ENCODE data around the gene CYP11A1.

The CYP11A1 gene

DNA sequence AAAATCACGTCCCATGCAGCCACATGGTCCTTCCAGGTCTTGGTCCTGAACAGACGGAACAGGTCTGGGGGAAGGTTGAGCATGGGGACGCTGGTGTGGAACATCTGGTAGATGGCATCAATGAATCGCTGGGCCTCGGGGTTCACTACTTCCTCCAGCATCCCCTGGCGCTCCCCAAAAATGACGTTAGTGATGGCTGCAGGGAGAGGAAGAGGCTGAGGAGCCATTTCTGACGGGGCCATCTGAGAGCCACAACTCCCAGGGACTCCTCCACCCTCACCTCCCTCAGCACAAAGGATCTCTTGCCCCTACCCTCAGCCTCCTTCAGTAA lies 23.7 kb downstream of the CYP11A1 start:
- no peak for DNase-seq (ENCODE audit: low read depth)
- in situ Hi-C loops (cut with HindIII; ENCODE audit: low sequenced_read_pairs), result no loop called here
- TF ChIP-seq, protein P1, sequence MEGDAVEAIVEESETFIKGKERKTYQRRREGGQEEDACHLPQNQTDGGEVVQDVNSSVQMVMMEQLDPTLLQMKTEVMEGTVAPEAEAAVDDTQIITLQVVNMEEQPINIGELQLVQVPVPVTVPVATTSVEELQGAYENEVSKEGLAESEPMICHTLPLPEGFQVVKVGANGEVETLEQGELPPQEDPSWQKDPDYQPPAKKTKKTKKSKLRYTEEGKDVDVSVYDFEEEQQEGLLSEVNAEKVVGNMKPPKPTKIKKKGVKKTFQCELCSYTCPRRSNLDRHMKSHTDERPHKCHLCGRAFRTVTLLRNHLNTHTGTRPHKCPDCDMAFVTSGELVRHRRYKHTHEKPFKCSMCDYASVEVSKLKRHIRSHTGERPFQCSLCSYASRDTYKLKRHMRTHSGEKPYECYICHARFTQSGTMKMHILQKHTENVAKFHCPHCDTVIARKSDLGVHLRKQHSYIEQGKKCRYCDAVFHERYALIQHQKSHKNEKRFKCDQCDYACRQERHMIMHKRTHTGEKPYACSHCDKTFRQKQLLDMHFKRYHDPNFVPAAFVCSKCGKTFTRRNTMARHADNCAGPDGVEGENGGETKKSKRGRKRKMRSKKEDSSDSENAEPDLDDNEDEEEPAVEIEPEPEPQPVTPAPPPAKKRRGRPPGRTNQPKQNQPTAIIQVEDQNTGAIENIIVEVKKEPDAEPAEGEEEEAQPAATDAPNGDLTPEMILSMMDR (IDR thresholded peaks at IDR 0.05; ENCODE audit: low read depth, low read length, missing control alignments), result no peak
- no peak overlapping the region for H3K4me3 ChIP-seq (ENCODE audit: low read depth, low read length)

DNA sequence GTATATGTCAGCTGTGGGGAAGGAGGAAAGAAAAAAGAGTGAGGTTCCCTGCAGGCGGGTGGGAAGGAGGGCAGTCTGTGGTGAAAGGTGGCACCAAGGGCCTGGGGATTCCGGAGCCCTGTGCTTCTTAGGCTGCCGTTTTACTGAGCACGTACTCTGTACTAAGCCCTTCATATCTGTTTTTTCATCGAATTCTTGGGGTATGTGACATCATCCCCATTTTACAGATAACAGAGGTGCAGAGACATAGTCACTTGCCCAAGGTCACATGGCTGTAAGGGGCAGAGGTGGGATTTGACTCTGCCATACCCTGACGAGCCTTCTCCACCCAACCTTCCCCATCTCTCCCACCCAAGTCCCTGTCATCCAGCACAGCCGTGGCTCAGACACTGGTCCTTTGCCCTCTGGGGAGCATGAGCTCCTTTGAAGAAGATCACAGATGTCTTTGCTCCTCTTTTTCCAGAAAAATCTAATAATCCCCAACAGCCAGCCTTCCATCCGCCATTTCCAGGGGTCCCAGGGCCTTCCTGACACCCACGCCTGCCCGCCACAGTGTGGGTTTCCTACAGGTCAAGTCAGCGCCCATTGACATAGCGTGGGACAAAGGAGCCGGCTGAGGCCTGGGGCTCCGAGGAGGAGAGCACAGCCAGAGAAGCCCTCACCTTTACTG lies 24.2 kb downstream of the CYP11A1 start:
- in situ Hi-C loops (cut with HindIII; ENCODE audit: low sequenced_read_pairs), result no loop called here
- no peak overlapping the region for H3K4me3 ChIP-seq (ENCODE audit: low read depth, low read length)
- no peak for DNase-seq (ENCODE audit: low read depth)
- TF ChIP-seq, protein P1 (IDR thresholded peaks at IDR 0.05; ENCODE audit: low read depth, low read length, missing control alignments), result no peak

GRCh38 chr15:74340150-74340549 lies 27.3 kb downstream of the CYP11A1 start:
- in situ Hi-C loops (cut with HindIII; ENCODE audit: low sequenced_read_pairs), result no loop called here
- TF ChIP-seq, protein P1 (IDR thresholded peaks at IDR 0.05; ENCODE audit: low read depth, low read length, missing control alignments), result no peak
- H3K4me3 ChIP-seq (ENCODE audit: low read depth, low read length), result no peak overlapping the region
- no peak for DNase-seq (ENCODE audit: low read depth)

- H3K4me3 ChIP-seq (ENCODE audit: low read depth, low read length), result no peak overlapping the region
- in situ Hi-C loops (cut with HindIII; ENCODE audit: low sequenced_read_pairs), result no loop called here
- DNase-seq (ENCODE audit: low read depth), result no peak
- TF ChIP-seq, protein P1 (IDR thresholded peaks at IDR 0.05; ENCODE audit: low read depth, low read length, missing control alignments), result no peak
Measured at GRCh38 chr15:74339371-74339770, 28.1 kb downstream of the CYP11A1 start.

DNA sequence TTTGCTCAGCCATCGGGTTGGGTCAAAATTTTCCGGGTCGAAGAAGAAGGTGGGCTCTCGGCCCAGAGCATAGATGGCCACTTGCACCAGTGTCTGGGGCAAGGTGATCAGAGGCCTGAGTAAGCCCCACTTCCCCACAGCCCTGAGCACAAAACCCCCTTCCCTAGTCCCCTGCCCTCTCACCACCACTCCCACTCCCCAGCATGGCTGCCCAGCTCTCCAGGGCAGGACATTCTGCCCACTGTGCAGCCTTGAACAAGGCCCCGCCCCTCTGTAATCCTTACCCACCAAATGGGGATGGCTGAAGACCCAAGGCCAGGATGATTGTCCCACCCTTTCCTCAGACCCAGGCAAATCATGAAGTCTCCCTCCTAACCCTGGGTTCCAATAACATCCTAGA lies 28.8 kb downstream of the CYP11A1 start:
- TF ChIP-seq, protein P1 (IDR thresholded peaks at IDR 0.05; ENCODE audit: low read depth, low read length, missing control alignments), result no peak
- in situ Hi-C loops (cut with HindIII; ENCODE audit: low sequenced_read_pairs), result no loop called here
- no peak for DNase-seq (ENCODE audit: low read depth)
- H3K4me3 ChIP-seq (ENCODE audit: low read depth, low read length), result no peak overlapping the region

DNA sequence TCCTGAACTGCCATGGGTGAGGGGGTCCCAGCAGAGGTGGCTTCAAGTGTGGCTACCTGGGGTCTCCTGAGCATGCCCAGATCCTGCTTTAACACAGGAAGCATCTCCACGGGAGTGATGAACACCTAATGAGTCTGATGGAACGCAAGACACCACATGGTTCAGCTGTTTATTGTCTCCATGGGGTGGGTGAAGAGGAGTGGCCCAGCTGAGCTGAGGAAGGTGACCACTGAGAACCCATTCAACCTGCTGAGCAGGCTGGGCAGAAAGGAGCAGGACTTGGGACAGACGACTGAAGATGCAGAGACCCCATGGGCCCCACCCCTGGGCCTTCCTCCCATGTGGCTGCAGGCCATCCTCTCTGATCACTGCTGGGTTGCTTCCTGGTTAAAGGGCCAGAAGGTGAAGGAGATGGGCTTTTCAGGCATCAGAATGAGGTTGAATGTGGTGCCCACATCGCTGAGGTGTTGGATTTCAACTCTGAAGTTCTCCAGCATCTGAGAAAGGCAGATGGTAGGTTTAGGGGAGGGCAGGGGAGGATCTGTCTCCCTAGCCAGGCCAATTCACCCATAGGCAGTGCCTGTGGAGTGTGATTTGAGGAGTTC lies 29.7 kb downstream of the CYP11A1 start:
- in situ Hi-C loops (cut with HindIII; ENCODE audit: low sequenced_read_pairs), result no loop called here

More for the DNA sequence above, 29.7 kb downstream of the CYP11A1 start:
- no peak overlapping the region for H3K4me3 ChIP-seq (ENCODE audit: low read depth, low read length)
- DNase-seq (ENCODE audit: low read depth), result no peak
- TF ChIP-seq, protein P1 (IDR thresholded peaks at IDR 0.05; ENCODE audit: low read depth, low read length, missing control alignments), result no peak

All from astrocyte of the cerebellum (primary cell).